ENCODE measurements around the gene BCR.

BCR gene

DNA sequence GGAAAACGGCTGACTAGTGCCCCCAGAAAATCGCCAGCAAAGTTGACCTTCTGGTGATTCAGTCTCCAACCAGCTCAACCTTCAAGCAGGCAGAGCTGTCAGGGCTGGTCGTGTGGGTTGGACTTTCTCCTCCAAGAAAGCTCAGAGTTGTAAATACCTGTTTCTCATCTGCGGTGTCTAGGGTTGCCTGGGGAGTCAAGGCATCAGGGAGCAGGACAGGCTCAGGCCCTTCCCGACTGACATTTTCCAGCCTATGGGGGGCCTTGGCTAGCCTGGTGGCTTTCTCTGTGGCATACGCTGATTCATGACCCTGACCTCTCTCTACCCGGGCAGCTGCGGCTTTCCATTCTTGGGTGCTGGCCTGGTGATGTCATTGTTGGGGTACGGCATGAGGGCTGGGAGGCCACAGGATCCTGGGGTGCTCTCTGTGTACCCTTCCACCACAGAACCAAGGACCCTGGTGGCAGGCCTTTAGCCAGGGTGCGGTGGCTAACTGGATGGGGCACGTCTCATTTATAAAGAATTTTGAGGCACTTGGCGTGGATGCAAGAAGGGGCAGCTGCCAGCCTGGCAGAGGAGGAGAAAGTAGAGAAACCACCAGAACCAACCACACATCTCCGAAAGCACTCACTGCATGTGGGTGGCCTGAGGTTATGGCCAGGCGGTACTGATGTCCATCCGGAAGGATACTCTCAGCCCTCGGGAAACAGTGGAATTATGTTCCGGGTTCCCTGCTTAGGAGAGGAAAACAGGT, 64.9 kb downstream of the BCR start:
- peak; percentile 53 for DNase-seq (ENCODE audit: low read depth)

DNA sequence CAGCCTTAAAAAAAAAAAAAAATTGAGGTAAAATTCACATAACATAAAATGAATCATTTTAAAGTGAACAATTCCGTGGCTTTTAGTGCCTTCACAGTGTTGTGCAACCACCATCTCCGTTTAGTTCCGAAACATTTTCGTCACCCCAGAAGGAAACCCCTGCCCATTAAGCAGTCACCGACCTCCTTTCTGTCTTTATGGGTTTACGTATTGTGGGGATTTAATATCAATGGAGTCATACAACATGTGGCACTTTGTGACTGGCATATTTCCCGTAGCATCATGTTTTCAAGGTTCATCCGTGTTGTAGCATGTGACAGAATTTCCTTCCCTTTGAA, 65.5 kb downstream of the BCR start:
- DNase-seq (ENCODE audit: low read depth), result no peak

DNA sequence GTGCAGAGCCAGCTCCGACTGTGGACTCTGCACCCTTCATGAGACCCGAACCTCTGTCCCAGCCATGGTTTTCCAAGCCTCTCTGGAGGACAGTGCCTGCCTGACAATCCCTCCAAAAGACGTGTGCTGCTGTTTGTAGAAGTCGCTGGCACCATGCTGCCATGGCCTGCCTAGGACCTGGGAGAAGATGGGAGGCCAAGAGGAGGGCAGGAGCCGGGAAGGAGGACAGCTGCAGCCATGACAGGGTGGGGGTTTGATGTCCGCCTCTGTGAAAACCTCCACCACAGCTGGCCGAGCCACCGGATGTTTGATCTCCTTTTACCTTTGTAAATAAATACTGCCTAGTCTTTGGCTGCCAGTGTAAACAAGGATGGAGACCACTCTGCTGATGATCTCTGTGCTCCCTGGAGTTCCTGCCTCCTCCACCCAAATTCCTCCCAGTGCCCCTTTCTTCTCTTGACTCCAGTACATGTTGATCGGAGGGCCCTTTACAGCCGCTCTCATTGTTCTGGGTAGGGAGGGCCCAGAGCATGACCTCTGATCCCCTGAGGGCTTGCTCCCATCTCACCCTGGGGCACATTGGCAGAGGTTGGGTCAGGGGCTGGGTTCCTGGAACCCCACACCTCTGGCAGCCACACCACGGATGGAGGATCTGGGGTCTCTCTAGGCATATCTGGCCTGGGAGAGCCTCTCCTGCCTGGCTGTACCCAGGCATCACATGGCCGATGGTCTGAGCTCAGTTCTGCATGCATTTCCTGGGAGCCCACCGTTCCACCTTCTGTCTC, 66.9 kb downstream of the BCR start:
- no peak for DNase-seq (ENCODE audit: low read depth)

DNA sequence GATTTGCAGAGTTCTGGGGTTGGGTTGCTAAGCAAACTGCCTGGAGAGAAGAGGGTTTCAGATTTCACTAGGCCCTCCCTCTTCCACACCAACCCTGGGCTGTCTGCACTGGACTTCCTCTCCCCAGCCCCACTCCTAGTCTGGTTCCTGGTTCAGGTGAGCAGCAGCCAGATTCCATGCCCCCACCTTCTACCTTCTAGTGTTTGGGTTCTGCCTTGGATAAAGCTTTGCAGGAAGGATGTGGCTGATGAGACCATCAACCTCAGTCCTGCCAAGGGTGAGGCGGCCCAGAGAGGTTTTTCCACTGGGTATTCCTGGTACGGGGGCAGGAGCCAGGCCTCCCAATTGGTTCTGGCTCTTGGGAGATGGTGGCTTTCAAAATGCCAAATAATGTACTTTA, 68.3 kb downstream of the BCR start:
- peak; percentile 21 for DNase-seq (ENCODE audit: low read depth)

DNA sequence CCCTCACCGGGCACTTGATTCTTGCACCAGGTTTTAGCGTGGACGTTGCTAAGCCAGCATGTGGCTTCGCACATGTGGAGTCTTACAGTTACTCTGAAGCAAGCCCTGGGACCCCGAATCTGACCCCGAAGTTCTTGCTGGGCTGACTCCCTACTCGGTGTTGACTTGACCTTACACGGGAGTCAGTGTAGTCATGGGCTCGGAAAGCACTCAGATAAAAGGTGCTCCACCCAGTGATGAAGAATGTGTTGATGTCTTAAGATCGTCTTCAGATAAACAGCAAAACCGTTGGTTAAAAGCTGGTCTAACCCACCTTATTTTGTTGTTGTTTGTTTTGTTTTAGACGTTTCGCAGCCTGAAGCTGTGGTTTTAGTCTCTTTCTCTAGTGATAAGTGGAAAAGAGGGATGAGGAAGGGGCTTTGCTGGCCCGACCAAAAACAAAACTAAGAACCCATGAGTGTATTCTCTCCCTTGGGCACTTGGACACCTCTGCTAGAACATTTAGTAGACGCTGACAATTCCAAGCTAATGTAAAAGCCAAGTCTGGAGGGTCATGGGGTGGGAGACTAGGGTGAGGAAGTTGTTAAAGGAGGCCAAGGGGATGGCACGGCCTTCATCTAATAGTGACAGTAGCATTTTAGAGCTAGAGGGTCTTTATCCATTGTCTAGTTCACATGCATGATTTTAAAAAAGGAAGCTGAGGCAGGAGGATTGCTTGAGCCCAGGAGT, 69.9 kb downstream of the BCR start:
- no peak for DNase-seq (ENCODE audit: low read depth)

DNA sequence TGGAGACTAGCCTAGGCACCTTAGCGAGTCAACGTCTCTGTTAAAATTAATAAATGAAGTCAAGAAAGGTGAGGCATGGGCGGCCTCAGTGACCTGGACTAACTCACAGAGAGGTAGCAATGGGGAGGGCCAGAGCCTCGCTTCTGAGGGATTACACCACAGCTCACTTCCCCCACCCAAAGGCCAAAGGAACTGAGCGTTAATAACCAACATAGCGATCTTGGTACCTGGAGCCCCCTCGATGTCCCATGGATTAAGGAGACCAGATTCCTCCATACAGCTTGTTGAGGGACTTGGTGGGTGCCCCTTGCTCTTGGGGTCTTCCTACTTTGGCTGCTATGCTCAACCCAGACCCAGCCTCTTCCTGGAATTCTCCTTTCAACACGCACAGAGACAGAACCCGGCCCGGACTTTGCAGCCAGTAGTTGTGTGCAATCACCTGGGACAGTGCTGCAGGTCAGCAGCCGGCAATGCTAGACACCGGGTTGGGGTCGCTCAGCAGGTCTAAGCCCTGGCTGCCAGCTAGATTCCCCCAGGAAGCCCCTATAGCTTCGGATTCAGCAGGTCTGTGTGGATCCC, 70.6 kb downstream of the BCR start:
- DNase-seq (ENCODE audit: low read depth), result no peak

DNA sequence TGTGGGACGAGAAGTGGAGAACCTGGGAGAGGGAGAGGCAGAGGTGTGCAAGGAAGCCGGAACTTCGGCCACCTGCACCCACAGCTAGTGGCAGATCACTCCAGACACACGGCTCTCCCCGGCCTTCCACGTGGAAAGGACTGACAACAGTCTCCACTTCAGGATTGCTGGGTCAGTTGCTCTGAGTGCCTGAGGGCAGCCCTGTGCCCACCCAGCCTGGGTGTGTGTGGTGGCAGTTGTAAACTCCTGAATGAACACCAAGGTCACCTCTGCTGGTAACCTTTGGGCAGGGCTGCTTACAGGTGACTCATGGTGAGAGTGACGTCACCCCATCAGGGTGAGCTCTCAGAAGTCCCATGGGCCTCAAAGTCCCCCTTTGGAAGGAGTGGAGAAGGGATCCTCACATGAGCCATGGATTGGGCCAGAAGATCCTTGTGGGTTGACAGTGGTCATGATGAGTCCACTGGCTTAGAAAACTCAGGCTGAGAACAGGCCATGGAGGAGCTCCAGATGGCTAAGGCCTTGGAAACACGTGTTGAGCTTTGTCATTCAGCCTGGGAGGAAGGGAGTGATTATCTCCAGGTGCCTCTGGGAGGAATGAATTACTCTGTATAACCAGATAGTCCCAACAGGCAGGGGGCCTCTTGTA, 71.3 kb downstream of the BCR start:
- no peak for DNase-seq (ENCODE audit: low read depth)

DNA sequence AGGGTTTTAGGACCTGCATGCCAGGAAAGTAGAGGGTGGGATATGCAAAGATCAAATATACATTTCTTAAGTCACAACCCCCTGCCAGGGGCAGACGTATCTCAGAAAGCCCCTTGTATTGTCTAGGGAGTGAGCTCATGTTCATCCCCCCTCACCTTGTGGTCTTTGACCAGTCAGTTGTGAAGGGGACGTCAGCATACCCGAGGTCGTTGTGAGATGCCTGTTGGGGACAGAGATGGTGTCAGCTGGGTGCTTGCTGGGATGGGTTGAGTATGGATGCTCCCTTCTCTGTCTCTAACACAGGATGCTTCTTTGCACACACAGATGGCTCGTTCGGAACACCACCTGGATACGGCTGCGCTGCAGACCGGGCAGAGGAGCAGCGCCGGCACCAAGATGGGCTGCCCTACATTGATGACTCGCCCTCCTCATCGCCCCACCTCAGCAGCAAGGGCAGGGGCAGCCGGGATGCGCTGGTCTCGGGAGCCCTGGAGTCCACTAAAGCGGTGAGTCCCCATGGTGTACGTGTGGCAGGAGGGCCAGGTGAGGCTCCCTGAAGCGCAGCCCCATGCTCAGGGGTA, 73.3 kb downstream of the BCR start:
- DNase-seq (ENCODE audit: low read depth), result no peak

DNA sequence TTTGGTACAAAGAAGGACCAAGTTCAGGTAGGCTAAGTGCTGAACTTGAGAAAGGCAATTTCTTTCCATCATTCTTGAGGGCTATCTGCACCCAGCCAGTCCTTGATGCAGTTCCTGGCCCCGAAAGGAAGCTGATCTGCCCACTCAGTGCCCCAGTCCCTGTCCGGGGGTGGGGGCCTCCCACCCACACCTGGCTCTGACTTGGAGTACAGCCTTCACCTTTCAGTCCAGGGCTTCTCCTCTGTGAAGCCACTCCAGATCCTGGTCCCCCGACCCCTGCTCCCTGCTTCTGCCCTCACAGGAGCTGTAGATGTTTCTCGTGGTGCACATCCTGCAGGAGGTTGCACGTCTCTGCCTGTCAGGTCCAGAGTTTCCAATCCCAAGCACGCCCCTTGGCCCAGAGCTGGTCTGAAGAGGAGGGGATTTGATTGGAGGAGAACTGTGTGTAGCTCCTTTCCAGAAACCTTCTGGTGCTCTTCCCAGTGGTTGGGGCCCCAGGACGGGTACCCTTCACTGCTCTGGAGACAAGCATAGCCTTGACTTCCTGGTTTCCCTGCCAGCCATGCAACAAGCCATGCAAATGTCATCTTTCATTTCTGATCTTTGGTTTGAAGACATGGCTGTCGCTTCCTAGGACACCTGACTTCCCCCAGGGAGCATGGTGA, 75.3 kb downstream of the BCR start:
- DNase-seq (ENCODE audit: low read depth), result no peak

DNA sequence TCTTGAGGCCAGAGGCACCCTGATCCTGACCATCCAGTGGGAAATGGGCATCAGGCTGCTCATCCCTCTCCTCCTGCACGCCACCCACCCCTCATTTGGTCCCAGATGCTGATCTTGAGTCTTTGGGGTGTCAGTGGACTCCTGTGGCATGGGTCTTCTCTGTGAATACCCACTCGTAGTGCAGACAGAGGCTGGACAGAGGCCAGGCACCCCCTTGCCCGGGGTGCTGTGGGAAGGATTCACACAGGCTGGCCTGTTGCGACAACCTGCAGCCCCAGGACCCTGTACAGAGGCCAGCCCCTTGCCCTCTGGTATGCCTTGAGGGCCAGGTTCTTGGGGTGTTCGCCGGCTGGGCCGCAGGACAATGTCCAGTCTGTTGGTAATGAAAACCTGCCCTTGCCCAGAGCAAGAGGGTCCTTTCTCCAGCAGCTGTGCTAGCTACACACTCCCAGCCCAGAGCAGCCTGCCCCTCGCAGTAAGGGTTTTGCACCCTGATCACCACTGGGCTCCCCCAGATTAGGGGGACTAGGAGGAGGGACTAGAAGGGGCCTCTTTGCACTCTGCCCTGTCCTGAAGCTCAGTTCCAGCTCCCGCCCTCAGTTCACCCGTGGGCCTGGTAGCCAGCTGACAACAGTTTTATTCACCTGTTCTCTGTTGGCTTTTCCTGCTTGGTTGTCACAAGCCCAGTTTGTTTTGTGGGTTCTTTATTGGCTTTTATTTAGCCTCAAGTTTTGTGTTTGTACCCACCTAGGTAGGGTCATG, 76.0 kb downstream of the BCR start:
- DNase-seq (ENCODE audit: low read depth), result no peak

DNA sequence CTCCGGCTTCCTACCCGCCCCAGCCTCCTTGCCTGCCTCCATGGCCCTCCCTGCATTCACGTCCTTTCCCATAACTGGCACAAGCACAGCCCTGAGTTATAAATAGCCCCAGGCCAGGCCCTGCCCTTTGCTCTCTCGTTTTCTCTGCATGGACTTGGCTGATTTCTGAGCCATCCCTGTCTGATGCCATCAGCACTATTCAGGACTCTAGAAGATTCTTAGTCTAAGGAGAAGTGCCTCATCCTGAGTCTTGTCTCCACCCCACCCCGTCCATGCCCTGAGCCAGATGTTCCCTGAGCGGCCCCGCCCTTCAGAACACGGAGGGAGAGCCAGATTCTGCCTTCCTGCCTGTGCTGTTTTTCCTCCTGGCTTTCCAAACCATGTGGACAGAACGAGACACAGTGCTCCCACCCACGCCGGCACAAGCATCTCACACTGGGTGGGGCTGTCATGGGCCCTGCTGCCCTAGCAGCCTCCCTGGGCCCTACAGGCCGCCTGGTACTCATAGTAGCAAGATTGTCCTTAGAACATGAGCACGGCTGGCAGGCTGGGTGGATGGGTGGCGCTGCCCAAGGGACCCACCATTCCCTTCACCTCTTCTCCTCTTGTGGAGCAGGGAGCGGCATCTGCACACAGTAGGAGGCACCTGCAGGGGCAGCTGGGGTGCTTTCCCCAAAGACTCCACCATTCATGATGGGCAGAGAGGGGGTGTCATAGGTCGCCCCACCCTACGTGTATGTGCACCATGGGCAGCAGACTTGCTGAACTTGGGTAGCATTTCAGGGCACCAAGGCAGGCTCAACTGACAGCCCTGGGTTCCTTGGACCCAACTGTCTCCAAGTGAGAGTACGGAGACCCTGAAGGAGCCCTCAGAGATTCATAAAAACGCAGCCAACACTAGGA, 76.9 kb downstream of the BCR start:
- peak; percentile 56 for DNase-seq (ENCODE audit: low read depth)

DNA sequence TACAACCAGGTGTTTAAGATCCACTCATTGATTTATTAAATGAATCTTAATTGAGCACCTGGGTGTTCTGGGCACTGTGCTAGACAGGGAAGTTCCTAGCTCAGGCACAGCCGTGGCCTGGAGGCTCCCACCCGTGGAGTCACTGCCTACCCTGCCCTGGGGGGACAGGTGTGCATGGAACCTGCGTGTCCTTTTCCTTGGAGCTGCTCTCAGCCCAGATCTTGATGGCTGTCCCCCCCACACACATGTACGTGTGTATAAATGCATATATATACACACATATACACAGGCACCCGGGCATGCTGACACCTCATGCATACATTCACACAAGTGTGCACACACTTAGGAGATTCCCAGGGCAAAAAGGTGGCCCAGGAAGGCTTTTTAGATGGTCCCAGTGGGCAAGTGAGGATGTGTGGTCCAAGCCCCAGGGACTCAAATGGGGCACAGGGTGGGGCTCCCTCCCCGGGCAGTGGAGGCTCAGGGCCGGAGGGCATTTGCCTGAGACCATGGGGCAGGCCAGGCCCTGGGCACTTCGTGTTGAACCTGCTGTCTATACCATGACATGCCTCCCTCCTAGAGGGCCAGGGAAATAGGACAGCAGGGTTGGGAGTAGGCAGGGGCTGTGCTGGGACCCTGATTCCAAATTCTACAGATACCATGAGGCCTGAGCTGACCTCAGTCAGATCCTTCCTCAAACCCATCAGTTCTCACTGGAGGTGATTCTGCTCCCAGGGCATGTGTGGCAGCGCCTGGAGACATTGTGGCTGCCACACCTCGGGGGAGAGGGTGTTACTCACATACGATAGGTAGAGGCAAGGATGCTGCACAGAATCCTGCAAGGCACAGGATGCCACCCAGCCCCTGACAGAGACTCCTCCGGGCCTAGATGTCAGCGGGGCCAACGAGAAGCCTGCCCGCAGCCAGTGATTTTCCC, 77.8 kb downstream of the BCR start:
- DNase-seq (ENCODE audit: low read depth), result no peak

DNA sequence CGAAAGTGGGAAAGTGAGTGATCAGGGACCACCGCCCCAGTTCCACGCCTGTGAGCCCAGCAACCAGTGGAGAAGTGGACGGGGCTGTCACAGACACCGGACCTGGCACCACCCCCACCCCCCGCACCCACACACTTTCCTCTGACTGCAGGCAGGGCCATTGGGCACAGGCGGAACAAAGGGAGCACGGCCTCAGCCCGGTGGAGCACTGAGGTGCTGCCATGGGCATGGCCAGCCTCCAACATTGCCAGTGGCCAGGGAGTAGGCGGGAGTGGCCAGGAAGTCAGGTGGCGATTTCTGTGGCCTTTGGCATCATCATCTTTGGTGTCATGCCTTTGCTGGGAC, 78.5 kb downstream of the BCR start:
- no peak for DNase-seq (ENCODE audit: low read depth)

DNA sequence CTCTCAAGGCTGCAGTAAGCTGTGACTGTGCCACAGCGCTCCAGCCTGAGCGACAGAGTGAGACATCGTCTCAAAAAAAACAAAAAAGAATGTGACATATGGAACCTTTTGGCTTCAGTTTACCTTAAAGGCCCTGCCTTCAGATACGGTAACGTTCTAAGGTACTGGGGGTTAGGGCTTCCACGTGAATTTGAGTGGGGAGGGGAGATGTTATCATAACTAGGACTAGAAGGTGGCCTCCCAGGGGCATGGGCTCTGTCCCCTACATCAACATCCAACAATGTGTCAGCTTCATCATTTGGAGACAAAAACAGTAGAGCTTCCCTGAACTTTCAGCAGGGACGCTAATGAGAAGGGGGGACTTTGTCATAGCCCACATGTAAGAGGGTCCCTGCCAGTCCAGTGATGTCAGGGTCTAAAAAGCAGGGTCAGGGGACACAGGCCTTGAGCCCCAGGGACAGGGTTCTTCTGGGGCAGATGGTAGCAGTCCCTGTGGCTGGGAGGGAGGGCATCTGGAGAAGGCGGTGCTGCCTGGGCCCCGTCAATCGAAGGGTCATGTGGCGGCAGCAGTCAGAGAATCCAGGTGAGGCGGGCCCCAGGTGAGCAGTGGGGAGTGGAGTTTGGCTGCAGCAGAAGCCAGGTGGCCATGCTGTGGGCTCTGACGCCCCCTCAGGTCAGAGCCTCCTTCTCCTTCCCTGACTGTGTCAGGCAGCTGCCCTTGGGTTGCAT, 79.8 kb downstream of the BCR start:
- no peak for DNase-seq (ENCODE audit: low read depth)

DNA sequence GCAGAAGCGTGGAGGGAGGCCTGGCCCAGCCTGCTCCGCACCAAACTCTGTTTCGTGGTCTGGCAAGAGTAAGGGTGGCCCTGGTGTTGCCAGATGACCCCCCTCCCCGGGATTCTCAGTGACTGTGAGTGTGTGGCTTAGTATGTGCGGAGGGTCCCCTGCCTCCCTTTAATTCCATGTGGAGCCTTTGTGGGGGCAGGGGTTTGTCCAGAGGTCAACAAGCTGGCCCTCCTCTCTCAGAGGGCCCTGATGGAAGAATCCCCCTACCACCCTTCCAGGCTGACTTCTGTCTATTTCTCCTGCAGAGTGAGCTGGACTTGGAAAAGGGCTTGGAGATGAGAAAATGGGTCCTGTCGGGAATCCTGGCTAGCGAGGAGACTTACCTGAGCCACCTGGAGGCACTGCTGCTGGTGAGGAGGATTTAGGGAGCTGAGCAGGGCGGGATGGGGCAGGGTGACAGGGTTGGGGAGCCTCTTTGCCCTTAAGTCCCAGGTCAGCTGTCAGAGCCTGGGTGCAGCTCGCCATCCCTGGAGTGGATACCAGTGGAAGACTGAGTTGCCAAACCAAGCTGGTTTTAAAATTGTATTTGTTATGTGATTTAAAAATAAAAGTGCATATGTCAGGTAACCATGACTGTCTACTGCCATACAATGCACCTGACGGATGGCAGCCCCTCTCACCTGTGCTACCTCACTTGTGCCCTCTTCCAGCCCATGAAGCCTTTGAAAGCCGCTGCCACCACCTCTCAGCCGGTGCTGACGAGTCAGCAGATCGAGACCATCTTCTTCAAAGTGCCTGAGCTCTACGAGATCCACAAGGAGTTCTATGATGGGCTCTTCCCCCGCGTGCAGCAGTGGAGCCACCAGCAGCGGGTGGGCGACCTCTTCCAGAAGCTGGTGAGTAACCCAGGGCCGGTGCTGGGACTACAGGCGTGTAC, 80.6 kb downstream of the BCR start:
- no peak for DNase-seq (ENCODE audit: low read depth)

DNA sequence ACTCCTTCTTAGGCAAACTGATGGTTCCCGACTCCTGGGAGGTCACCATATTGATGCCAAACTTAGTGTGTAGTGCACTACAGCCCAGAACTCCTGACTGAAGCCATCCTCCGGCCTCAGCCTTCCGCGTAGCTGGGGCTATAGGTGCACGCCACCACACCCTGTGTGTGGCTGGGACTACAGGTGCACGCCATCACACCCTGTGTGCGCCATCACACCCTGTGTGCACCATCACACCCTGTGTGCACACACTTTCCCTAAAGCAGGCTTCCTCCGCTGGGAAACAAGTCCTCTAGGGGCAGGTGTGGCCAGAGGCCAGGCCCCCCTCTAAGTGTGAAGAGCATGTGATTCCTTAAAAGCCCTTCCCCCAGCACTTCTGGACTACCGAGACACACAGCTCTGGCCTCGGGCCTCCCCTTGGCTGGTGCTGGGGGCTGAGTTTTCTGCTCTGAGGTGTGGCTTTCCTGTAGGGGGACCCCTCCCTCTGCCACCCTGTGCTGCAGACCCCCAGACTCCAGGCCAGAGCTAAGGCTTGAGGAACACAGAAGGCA, 81.7 kb downstream of the BCR start:
- no peak for DNase-seq (ENCODE audit: low read depth)

All from fibroblast of gingiva (primary cell).